K562 (cell line): ENCODE measurements around the gene BPHL. TPM values are rescaled to one million over a fixed set of nuclear protein-coding genes. Genes with fewer than 3 reads are reported as not detected.

Experiments
- ATAC-seq: fragments of 200-7000 bp; cut with Tn5 transposase; 3 replicates; pipeline ENCODE4 v1.9.1; 2020; ENCODE audit warnings: moderate library complexity
- BruUV-seq: library from RNA; stranded (reverse); fragments of 400-500 nt; replicated peaks from 2 replicates; lab custom pipeline; 2021; lab: Mats Ljungman, UMichigan
- CTCF ChIA-PET: fragments of 300-600 bp; formaldehyde crosslinking; extraction: SDS; loops from one replicate; lab custom pipeline; 2021; ENCODE audit warnings: low intra/inter-chr PET ratio; lab: Yijun Ruan, JAX
- POLR2A ChIA-PET: fragments of 300-600, 350-650 bp; sonication (Branson Sonifier 250); formaldehyde crosslinking; extraction: SDS; loops from one replicate; lab custom pipeline; 2021; ENCODE audit warnings: antibody characterized with exemption, inconsistent platforms; lab: Yijun Ruan, JAX
- DNase-seq, 4 experiments: peaks; one replicate each; pipeline versions ENCODE4 v3.0.0 to v3.0.0-alpha.2; 2011 to 2018; ENCODE audit warnings: low spot score in 3 of 4, mixed read lengths in 3 of 4; ENCODE audit errors: extremely low read depth in 1 of 4
- FAIRE-seq: peaks from 2 replicates; lab custom pipeline; 2011; peaks lifted over from hg19 to GRCh38; lab: Jason Lieb, UNC
- H2AFZ ChIP-seq: 2 replicates; pipeline ENCODE4 v1.6.0; 2011; ENCODE audit warnings: low read depth, low read length, control low read depth, inconsistent platforms
- H3K27ac ChIP-seq: fragments of 200-600 bp; 3 replicates; pipeline ENCODE4 v1.8.0; 2011; ENCODE audit warnings: low read depth, mild to moderate bottlenecking, control low read depth, inconsistent platforms, low read length, moderate library complexity, mixed read lengths; ENCODE audit errors: extremely low read depth
- H3K27me3 ChIP-seq, 2 experiments: fragments of 300-600 bp in 1 of 2; 2 replicates in 1 of 2; 3 replicates in 1 of 2; pipeline versions ENCODE4 v1.6.0 to v1.8.0; 2011; ENCODE audit warnings: inconsistent platforms in 2 of 2, low read length in 2 of 2, mild to moderate bottlenecking in 1 of 2, mixed read lengths in 1 of 2, moderate library complexity in 1 of 2; ENCODE audit not compliant: control insufficient read depth in 2 of 2, insufficient read depth in 2 of 2
- H3K36me3 ChIP-seq: fragments of 300-600 bp; 3 replicates; pipeline ENCODE4 v1.8.0; 2011; ENCODE audit warnings: mild to moderate bottlenecking, low read length, inconsistent platforms; ENCODE audit not compliant: control insufficient read depth, insufficient read depth
- H3K4me1 ChIP-seq, 2 experiments: fragments of 200-600 bp in 1 of 2; replicated peaks in 1 of 2; 2 replicates in 1 of 2; 3 replicates in 1 of 2; pipeline versions ENCODE4 v1.5.1 to v1.8.0; 2011; ENCODE audit warnings: inconsistent platforms in 2 of 2, low read length in 2 of 2, mild to moderate bottlenecking in 1 of 2, mixed read lengths in 1 of 2, moderate library complexity in 1 of 2; ENCODE audit not compliant: control insufficient read depth in 2 of 2, insufficient read depth in 2 of 2
- H3K4me2 ChIP-seq: 2 replicates; pipeline ENCODE4 v1.6.1; 2011; ENCODE audit warnings: low read length, control low read depth, inconsistent platforms, mixed read lengths; ENCODE audit not compliant: insufficient read depth
- H3K4me3 ChIP-seq: fragments of 200-600 bp; sonication (generic), shearing (Covaris generic); 2 replicates; pipeline ENCODE4 v1.5.1; 2016; ENCODE audit warnings: control low read depth, inconsistent platforms
- H3K79me2 ChIP-seq: fragments of 200-600 bp; 3 replicates; pipeline ENCODE4 v1.8.0; 2011; ENCODE audit warnings: low read length, inconsistent platforms; ENCODE audit not compliant: control insufficient read depth, insufficient read depth
- H3K9ac ChIP-seq, 2 experiments: 2 replicates each; pipeline versions ENCODE4 v1.6.0 to v1.6.1; 2011; ENCODE audit warnings: low read depth in 2 of 2, low read length in 2 of 2, control low read depth in 1 of 2, inconsistent platforms in 1 of 2, mild to moderate bottlenecking in 1 of 2, mixed read lengths in 1 of 2; ENCODE audit not compliant: insufficient read depth in 1 of 2
- H3K9me1 ChIP-seq: one replicate; pipeline ENCODE4 v1.6.0; 2011; ENCODE audit warnings: inconsistent platforms, mild to moderate bottlenecking, low read length, moderate library complexity; ENCODE audit not compliant: control insufficient read depth, insufficient read depth
- H3K9me3 ChIP-seq: replicated peaks from 2 replicates; pipeline ENCODE4 v1.5.1; 2011; ENCODE audit warnings: low read depth, low read length, inconsistent platforms; ENCODE audit not compliant: control insufficient read depth, insufficient read depth
- H4K20me1 ChIP-seq: replicated peaks from 2 replicates; pipeline ENCODE4 v1.6.1; 2011; ENCODE audit warnings: low read length, inconsistent platforms, mixed read lengths; ENCODE audit not compliant: control insufficient read depth, insufficient read depth
- CC2D1A ChIP-seq: fragments of 450-650 bp; IDR thresholded peaks from 2 replicates; pipeline ENCODE4 v1.6.1; 2017; ENCODE audit warnings: mild to moderate bottlenecking
- FOXA3 ChIP-seq, 2 experiments: fragments of 450-650 bp in 1 of 2; sonication (generic) in 1 of 2; formaldehyde crosslinking; IDR thresholded peaks in 1 of 2; conservative IDR thresholded peaks in 1 of 2; 2 replicates each; pipeline versions ENCODE4 v1.4.0 to v1.8.0; 2020 to 2022; ENCODE audit warnings: mild to moderate bottlenecking in 2 of 2, missing genetic modification reagents in 1 of 2
- GATAD2B ChIP-seq: fragments of 450-650 bp; IDR thresholded peaks from 2 replicates; pipeline ENCODE4 v1.6.1; 2017; ENCODE audit warnings: mild to moderate bottlenecking, borderline replicate concordance
- HNRNPK ChIP-seq: fragments of 200-400 bp; formaldehyde crosslinking; IDR thresholded peaks from one replicate; pipeline ENCODE4 v1.6.1; 2018; ENCODE audit warnings: mild to moderate bottlenecking, low read depth, low read length; ENCODE audit not compliant: poor library complexity, severe bottlenecking
- MAFG ChIP-seq: fragments of 450-650 bp; conservative IDR thresholded peaks from 2 replicates; pipeline ENCODE4 v1.6.1; 2016; ENCODE audit warnings: missing genetic modification characterization, missing compliant biosample characterization
- TEAD4 ChIP-seq, 2 experiments: sonication (generic) in 1 of 2; formaldehyde crosslinking in 1 of 2; IDR thresholded peaks; 2 replicates each; pipeline versions ENCODE4 v1.6.1 to v1.8.0; 2012 to 2022; ENCODE audit warnings: borderline replicate concordance in 1 of 2, inconsistent platforms in 1 of 2, low read length in 1 of 2, mild to moderate bottlenecking in 1 of 2, missing genetic modification reagents in 1 of 2
- ZNF778 ChIP-seq: fragments of 450-650 bp; formaldehyde crosslinking; IDR thresholded peaks from 2 replicates; pipeline ENCODE4 v1.4.0; 2020; ENCODE audit warnings: mild to moderate bottlenecking, moderate library complexity
- in situ Hi-C: fragments of 300-500 bp; cut with MboI; formaldehyde crosslinking; loops from 4 replicates; pipeline ENCODE4 v1.15.0; 2018; ENCODE audit warnings: inconsistent platforms, mixed read lengths
- intact Hi-C: fragments of 100-400 bp; cut with micrococcal nuclease; formaldehyde crosslinking; loops from 2 replicates; pipeline ENCODE4 v1.14.2; 2022
- polyA plus RNA-seq, 8 experiments: library from polyadenylated mRNA; depleted of rRNA in 4 of 8; stranded (reverse) in 5 of 8; unstranded in 3 of 8; fragments of >200 nt; fragmentation: Nextera tagmentation in 2 of 8; fragmentation: Illumina TruSeq in 1 of 8; extraction: Ambion mirVana in 2 of 8; extraction: Trizol in 1 of 8; gene quantifications; 2 replicates each; pipeline versions ENCODE4 v1.2.1 to v1.2.3, GENCODE V29; 2011 to 2014; ENCODE audit warnings: inconsistent platforms in 1 of 8, missing spikeins in 1 of 8
- total RNA-seq, 7 experiments: library from RNA; depleted of rRNA in 6 of 7; stranded (reverse); fragments of >200 nt in 6 of 7; fragmentation: Illumina TruSeq in 2 of 7; extraction: Trizol in 2 of 7; gene quantifications; 2 replicates each; pipeline versions ENCODE4 v1.2.1 to v1.2.3, GENCODE V29; 2011 to 2021; ENCODE audit warnings: low replicate concordance in 1 of 7
- TF ChIP-seq, protein P1 (sequence below): fragments of 450-650 bp; conservative IDR thresholded peaks from 2 replicates; pipeline ENCODE4 v1.6.1; 2016; ENCODE audit warnings: missing genetic modification characterization, low read depth, mild to moderate bottlenecking, missing compliant biosample characterization, moderate library complexity
- TF ChIP-seq, protein P2 (sequence below), 2 experiments: fragments of 200-800 bp in 1 of 2; sonication (Bioruptor generic) in 1 of 2; sonication (generic) in 1 of 2; formaldehyde crosslinking in 1 of 2; IDR thresholded peaks in 1 of 2; conservative IDR thresholded peaks in 1 of 2; 2 replicates each; pipeline versions ENCODE4 v1.5.0 to v1.6.1; 2016 to 2020; ENCODE audit warnings: missing compliant biosample characterization in 1 of 2, missing genetic modification characterization in 1 of 2, missing genetic modification reagents in 1 of 2

BPHL gene
- total and polyA plus RNA-seq, 9 of the 15 experiments (the other 6 are each of a cell fraction or from before 2014, with no cell fraction given) = 3.5 to 17.4 (median 8.2) TPM

- Histone ChIP-seq H3K27ac (no peak overlapping the region), H3K9me3 (no peaks in the 10 kb centered on the region), H4K20me1 (no peaks in the 10 kb centered on the region), H3K4me2 (no peak overlapping the region), H3K27me3 (no peaks in the 10 kb centered on the region), H3K4me3 (no peak overlapping the region), H3K9me1 (no peaks in the 10 kb centered on the region), H3K79me2 (no peaks in the 10 kb centered on the region), H3K9ac (no peak overlapping the region), H3K4me1 (peaks cover 0 to 17% of the 10 kb centered on the region in 2 experiments; a peak in 2 of 5 replicates), H2AFZ (no peak overlapping the region), H3K36me3 (peaks cover 3% of the 10 kb centered on the region; the same call in 1 of the 3 replicates)
- ATAC-seq = no peak
- no peak for DNase-seq
- TF ChIP-seq ZNF778 = no peak
- no peak for TF ChIP-seq FOXA3 (CRISPR knock-in tag; conservative IDR thresholded peaks at IDR 0.05 in 1 of 2, IDR thresholded peaks at IDR 0.05 in 1 of 2)
- no peak for TF ChIP-seq CC2D1A
- TF ChIP-seq, protein P1, sequence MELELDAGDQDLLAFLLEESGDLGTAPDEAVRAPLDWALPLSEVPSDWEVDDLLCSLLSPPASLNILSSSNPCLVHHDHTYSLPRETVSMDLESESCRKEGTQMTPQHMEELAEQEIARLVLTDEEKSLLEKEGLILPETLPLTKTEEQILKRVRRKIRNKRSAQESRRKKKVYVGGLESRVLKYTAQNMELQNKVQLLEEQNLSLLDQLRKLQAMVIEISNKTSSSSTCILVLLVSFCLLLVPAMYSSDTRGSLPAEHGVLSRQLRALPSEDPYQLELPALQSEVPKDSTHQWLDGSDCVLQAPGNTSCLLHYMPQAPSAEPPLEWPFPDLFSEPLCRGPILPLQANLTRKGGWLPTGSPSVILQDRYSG (tag) = no peak
- no peak for TF ChIP-seq HNRNPK
- TF ChIP-seq, protein P2, sequence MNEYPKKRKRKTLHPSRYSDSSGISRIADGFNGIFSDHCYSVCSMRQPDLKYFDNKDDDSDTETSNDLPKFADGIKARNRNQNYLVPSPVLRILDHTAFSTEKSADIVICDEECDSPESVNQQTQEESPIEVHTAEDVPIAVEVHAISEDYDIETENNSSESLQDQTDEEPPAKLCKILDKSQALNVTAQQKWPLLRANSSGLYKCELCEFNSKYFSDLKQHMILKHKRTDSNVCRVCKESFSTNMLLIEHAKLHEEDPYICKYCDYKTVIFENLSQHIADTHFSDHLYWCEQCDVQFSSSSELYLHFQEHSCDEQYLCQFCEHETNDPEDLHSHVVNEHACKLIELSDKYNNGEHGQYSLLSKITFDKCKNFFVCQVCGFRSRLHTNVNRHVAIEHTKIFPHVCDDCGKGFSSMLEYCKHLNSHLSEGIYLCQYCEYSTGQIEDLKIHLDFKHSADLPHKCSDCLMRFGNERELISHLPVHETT (CRISPR knock-in tag; conservative IDR thresholded peaks at IDR 0.05 in 1 of 2, IDR thresholded peaks at IDR 0.05 in 1 of 2) = no peak
- no peak for TF ChIP-seq TEAD4 (IDR thresholded peaks at IDR 0.05; ENCODE audit: low read length)
- no peak for TF ChIP-seq TEAD4 (CRISPR knock-in tag; IDR thresholded peaks at IDR 0.05; ENCODE audit: borderline replicate concordance)
- TF ChIP-seq GATAD2B = no peak
- no peak for TF ChIP-seq MAFG (tag)
- intact Hi-C loops = no loop called here
- in situ Hi-C loops = no loop called here
- no peak for FAIRE-seq
- ChIA-PET POLR2A (interaction anchor here (1.0 to 2.9 kb wide), 3 partner anchors 15 to 68 kb away, joined by 3 to 10 read pairs (median 7); partner anchors contain the start of gene TUBB2A), CTCF (no interaction called here)
- BruUV-seq = no TSS peak
Measured at GRCh38 chr6:3142536-3142935, 24.0 kb downstream of the BPHL start.
